Effector memory CD4-positive, alpha-beta T cell (primary cell): Measurements from ENCODE around the gene PSMA8.
A peak's percentile ranks its signal among the peaks of the same experiment; 100 is the strongest.
"Not testable (repeated sequence)": the region's sequence is repeated elsewhere in the genome, so short reads cannot be mapped to it uniquely, and the experiment has no call there.

Source experiments
- DNase-seq, 3 donors: peaks; one replicate each; pipeline ENCODE4 v3.0.0-alpha.2; 2020
- H3K27ac ChIP-seq: 2 replicates; pipeline ENCODE4 v1.7.0; 2013; ENCODE audit warnings: mild to moderate bottlenecking, low read length, moderate library complexity; ENCODE audit not compliant: insufficient read depth, poor library complexity, severe bottlenecking
- H3K27me3 ChIP-seq: replicated peaks from 2 replicates; pipeline ENCODE4 v1.7.0; 2013; ENCODE audit warnings: mild to moderate bottlenecking, low read length; ENCODE audit not compliant: insufficient read depth, control insufficient read depth, poor library complexity, severe bottlenecking
- H3K36me3 ChIP-seq: 2 replicates; pipeline ENCODE4 v1.7.0; 2013; ENCODE audit warnings: mild to moderate bottlenecking, low read length, moderate library complexity; ENCODE audit not compliant: control insufficient read depth, insufficient read depth
- H3K4me1 ChIP-seq: 2 replicates; pipeline ENCODE4 v1.7.0; 2013; ENCODE audit warnings: low read length, mild to moderate bottlenecking; ENCODE audit not compliant: control insufficient read depth, insufficient read depth, poor library complexity, severe bottlenecking
- H3K4me3 ChIP-seq: 2 replicates; pipeline ENCODE4 v1.7.0; 2013; ENCODE audit warnings: low read length, low read depth, mild to moderate bottlenecking; ENCODE audit not compliant: insufficient read depth, poor library complexity, severe bottlenecking
- H3K9me3 ChIP-seq: 2 replicates; pipeline ENCODE4 v1.7.0; 2013; ENCODE audit warnings: mild to moderate bottlenecking, low read length, moderate library complexity; ENCODE audit not compliant: control insufficient read depth

The PSMA8 gene

DNA sequence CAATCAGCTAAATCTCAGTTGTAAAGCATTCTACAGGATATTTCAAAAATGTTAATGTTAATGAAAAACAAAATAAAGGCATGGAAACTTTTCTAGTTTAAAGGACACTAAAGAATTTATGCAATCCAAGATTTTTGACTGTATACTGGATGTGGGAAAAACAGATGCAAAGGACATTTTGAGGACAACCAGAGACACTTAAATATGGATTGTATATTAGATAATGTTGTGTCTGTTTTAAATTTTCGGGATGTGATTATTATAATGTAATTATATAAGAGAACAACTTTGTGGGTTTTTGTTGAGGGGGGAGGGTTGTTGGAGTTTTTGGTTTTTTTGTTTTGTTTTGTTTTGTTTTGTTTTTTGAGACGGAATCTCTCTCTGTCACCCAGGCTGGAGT lies 30.9 kb downstream of the PSMA8 start:
- H3K27me3 ChIP-seq: no peaks in the 10 kb centered on the region
- H3K4me1 ChIP-seq: no peaks in the 10 kb centered on the region

DNA sequence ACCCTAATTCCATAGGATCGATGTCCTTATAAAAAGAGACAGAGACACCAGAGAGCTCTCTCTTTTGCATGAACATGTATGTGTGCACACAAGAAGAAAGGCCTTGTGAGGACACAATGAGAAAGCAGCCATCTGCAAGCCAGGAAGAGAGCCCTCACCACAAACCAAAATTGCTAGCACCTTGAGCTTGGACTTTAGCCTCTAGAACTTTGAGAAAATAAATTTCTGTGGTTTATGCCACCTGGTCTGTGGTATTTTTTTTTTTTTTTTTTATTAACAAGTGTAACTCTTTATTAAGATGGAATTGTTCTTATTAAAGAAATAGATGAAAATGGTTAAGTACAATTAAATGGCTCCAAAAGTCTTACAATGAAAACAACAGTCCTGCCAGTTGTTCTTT lies 33.9 kb downstream of the PSMA8 start:
- not testable (repeated sequence) for DNase-seq, H3K4me3 ChIP-seq, H3K27ac ChIP-seq, H3K4me1 ChIP-seq, H3K27me3 ChIP-seq, H3K36me3 ChIP-seq, H3K9me3 ChIP-seq

More for the DNA sequence above, 30.9 kb downstream of the PSMA8 start:
- Histone ChIP-seq H3K4me3 (no peak overlapping the region), H3K9me3 (no peaks in the 10 kb centered on the region), H3K27ac (no peak overlapping the region), H3K36me3 (no peaks in the 10 kb centered on the region)
- no peak for DNase-seq

DNA sequence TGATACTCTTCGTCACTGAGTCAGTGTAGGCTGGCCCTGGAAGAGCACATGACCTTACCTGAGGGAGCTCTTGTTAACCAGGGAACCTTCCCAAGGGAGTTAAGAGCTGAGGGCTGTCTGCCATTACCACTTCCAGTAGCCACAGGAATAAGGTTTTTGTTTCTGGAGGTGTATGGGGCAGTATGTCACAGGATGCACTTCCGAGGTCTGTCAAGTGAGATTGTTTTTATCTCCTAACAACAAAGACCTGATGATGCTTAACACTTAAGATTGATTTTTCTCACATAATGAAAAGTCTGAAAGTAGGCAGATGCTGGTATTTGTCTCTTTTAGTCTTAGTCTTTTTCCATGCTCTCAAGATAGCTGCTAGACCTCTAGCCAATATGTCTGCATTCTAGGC lies 41.8 kb downstream of the PSMA8 start:
- Histone ChIP-seq H3K27ac (no peak overlapping the region), H3K27me3 (no peaks in the 10 kb centered on the region), H3K4me1 (no peaks in the 10 kb centered on the region), H3K36me3 (no peaks in the 10 kb centered on the region), H3K4me3 (no peak overlapping the region), H3K9me3 (no peaks in the 10 kb centered on the region)
- no peak for DNase-seq

DNA sequence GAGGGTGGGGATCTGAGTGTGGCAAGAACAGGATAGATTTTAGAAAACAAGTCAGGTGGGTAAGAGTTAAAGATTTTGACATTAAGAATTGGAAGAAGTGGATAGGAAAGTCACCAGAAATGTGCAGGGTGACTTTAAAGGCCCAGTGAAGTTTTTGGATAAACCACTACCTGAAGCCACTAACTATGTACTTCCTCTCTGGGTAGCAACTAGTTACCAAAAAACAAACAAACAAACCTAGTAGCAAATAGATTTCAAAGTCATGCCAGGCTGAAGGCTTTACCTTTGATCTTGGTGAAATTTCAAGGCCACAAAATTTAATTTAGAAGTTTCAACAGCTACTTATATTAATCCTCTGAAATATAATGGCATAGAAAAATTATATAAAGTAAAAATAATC lies 42.5 kb downstream of the PSMA8 start:
- Histone ChIP-seq H3K27me3 (no peaks in the 10 kb centered on the region), H3K4me1 (no peaks in the 10 kb centered on the region), H3K36me3 (no peaks in the 10 kb centered on the region), H3K4me3 (no peak overlapping the region), H3K9me3 (no peaks in the 10 kb centered on the region), H3K27ac (no peak overlapping the region)
- no peak for DNase-seq

DNA sequence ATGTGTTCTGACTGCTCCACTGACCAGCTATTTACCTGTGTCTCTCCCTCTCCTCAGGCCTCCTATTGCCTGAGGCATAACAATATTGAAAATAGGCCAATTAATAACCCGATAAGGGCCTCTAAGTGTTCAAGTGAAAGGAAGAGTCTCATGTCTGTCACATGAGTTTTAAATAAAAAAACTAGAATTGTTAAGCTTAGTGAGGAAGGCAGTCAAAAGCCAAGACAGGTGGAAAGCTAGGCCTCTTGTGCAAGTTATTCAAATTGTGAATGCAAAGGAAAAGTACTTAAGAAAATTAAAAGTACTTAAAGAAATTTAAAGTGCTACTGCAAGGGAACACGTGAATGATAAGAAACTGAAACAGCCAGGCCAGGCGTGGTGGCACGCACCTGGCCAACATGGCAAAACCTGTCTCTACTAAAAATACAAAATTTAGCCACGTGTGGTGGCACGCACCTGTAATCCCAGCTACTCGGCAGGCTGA lies 47.7 kb downstream of the PSMA8 start:
- no peak overlapping the region for H3K27ac ChIP-seq
- no peaks in the 10 kb centered on the region for H3K9me3 ChIP-seq
- H3K27me3 ChIP-seq: no peaks in the 10 kb centered on the region
- DNase-seq: no peak
- no peak overlapping the region for H3K4me3 ChIP-seq
- H3K36me3 ChIP-seq: no peaks in the 10 kb centered on the region
- H3K4me1 ChIP-seq: no peaks in the 10 kb centered on the region

DNA sequence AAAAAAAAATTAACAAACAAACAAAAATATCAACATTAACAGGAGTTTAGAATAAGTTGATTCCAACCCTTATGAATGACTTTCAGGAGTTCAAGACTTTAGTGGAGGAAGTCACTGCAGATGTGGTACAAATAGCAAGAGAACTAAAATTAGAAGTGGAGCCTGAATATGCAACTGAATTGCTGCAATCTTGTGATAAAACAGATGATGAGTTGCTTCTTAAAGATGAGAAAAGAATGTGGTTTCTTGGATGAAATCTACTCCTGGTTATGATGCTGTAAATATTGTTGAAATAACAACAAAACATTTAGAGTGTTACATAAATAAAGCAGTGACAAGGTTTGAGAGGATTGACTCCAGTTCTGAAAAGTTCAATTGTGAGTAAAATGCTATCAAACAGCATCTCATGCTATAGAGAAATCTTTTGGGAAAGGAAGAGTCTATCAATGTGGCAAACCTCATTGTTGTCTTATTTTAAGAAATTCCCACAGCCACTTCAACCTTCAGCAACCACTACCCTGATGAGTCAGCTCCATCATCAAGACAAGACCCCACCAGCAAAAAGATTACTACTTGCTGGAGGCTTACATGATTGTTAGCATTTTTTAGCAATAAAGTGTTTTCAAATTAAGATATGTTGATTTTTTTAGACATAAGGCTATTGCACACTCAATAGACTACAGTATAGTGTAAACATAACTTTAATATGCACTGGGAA lies 49.9 kb downstream of the PSMA8 start:
- no peak overlapping the region for H3K4me3 ChIP-seq

DNA sequence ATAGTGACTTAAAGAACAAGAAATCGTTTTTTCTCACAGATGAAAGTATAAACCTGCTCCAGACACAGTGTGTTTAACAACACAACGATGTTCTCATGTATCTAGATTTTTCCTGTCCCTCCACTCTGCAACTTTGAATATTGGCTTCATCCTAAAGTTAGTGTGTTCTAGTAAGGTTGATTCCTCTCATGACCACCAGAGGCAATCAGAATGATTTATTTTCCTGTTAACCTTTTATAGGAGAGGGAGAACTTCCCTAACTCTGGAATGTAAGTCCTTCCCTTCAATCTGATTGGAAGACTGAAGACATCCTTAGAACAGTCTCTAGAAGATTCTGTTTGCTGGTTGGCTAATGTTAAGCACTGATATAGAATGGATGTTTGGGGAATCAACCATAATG lies 51.6 kb downstream of the PSMA8 start:
- H3K9me3 ChIP-seq: no peaks in the 10 kb centered on the region
- H3K36me3 ChIP-seq: no peaks in the 10 kb centered on the region
- H3K27ac ChIP-seq: no peak overlapping the region
- no peaks in the 10 kb centered on the region for H3K27me3 ChIP-seq
- H3K4me3 ChIP-seq: no peak overlapping the region
- no peak for DNase-seq
- H3K4me1 ChIP-seq: peaks cover 5% of the 10 kb centered on the region

More for the DNA sequence above, 49.9 kb downstream of the PSMA8 start:
- Histone ChIP-seq H3K4me1 (no peaks in the 10 kb centered on the region), H3K27me3 (no peaks in the 10 kb centered on the region), H3K9me3 (no peaks in the 10 kb centered on the region), H3K27ac (no peak overlapping the region), H3K36me3 (no peaks in the 10 kb centered on the region)
- no peak for DNase-seq

DNA sequence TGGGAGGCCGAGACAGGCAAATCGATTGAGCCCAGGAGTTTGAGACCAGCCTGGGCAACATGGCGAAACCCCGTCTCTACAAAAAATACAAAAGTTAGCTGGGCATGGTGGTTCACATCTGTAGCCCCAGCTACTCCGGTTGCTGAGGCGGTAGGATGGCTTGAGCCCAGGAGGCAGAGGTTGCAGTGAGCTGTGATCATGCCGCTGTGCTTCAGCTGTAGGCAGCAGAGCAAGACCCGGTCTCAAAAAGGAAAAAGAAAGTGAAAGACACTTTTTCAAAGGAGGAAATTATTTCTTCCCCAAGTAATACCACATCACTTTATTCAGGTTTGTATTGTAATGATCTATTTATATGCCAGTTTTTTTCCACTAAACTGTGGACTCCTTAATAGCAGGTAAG lies 56.8 kb downstream of the PSMA8 start:
- Histone ChIP-seq H3K4me3 (peak overlapping the region; percentile 35), H3K9me3 (no peaks in the 10 kb centered on the region), H3K4me1 (peaks cover 5% of the 10 kb centered on the region), H3K36me3 (no peaks in the 10 kb centered on the region), H3K27ac (peak overlapping the region; percentile 37), H3K27me3 (no peaks in the 10 kb centered on the region)
- DNase-seq: no peak

DNA sequence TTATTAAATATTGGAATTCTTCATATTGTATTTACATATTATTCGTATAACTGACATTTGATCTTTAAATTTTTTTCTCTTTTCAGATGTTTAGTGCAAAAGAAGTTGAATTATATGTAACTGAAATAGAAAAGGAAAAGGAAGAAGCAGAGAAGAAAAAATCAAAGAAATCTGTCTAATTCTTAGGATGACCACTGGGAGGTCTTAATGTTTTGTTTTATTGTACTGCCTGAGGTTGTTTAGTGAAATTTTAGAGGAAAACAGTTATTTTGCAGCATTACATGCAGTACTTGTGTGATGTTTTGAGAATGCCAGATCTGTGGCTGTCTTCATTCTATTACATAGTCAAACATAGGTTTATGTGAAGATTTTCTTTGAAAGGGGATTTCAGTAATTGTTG lies 58.6 kb downstream of the PSMA8 start:
- Histone ChIP-seq H3K36me3 (no peaks in the 10 kb centered on the region), H3K27ac (no peak overlapping the region)
- DNase-seq: no peak

DNA sequence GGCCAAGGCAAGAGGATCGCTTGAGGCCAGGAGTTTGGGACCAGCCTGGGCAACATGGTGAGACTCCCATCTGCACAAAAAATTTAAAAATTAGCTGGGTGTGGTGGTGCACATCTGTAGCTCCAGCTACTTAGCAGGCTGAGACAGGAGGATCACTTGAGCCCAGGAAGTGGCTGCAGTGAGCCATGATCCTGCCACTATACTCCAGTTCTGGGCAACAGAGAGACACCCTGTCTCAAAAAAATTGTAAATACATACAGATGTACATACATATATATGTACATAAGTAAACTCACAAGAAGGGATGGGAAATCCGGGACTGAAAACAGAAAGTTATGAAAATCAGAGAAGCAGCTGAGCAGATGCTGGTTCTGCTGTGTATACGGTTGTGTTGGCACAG lies 62.9 kb downstream of the PSMA8 start:
- Histone ChIP-seq H3K27me3 (no peaks in the 10 kb centered on the region), H3K4me3 (no peak overlapping the region), H3K9me3 (no peaks in the 10 kb centered on the region), H3K4me1 (no peaks in the 10 kb centered on the region), H3K36me3 (no peaks in the 10 kb centered on the region), H3K27ac (no peak overlapping the region)
- DNase-seq: no peak

More for the DNA sequence above, 58.6 kb downstream of the PSMA8 start:
- Histone ChIP-seq H3K9me3 (no peaks in the 10 kb centered on the region), H3K27me3 (no peaks in the 10 kb centered on the region), H3K4me1 (peaks cover 5% of the 10 kb centered on the region), H3K4me3 (no peak overlapping the region)
